Upper lobe of right lung (tissue), 1 donor: ENCODE measurements around the gene PRKCA. TPM values are rescaled to one million over a fixed set of nuclear protein-coding genes. Genes with fewer than 3 reads are reported as not detected.

ENCODE experiments used
- ATAC-seq: fragments of 200-7000 bp; cut with Tn5 transposase; one replicate; pipeline ENCODE4 v1.9.1; 2020; ENCODE audit warnings: mild to moderate bottlenecking, moderate library complexity
- DNase-seq: peaks from one replicate; pipeline ENCODE4 v3.0.0-alpha.2; 2020
- H3K27ac ChIP-seq: fragments of 200-600 bp; one replicate; pipeline ENCODE4 v1.8.0; 2022
- H3K27me3 ChIP-seq: fragments of 200-600 bp; one replicate; pipeline ENCODE4 v1.8.0; 2022; ENCODE audit warnings: mild to moderate bottlenecking
- H3K36me3 ChIP-seq: fragments of 200-600 bp; one replicate; pipeline ENCODE4 v1.8.0; 2022
- H3K4me1 ChIP-seq: fragments of 200-600 bp; one replicate; pipeline ENCODE4 v1.8.0; 2022
- H3K4me3 ChIP-seq: fragments of 200-600 bp; one replicate; pipeline ENCODE4 v1.8.0; 2022; ENCODE audit warnings: mild to moderate bottlenecking
- H3K9me3 ChIP-seq: fragments of 200-600 bp; one replicate; pipeline ENCODE4 v1.8.0; 2022
- CTCF ChIP-seq: fragments of 200-600 bp; IDR thresholded peaks from one replicate; pipeline ENCODE4 v1.8.0; 2022; ENCODE audit warnings: antibody characterized with exemption
- intact Hi-C: fragments of 100-400 bp; cut with DNase I; formaldehyde crosslinking; loops from one replicate; pipeline ENCODE4 v1.11.0; 2022
- total RNA-seq: library from RNA; stranded (reverse); fragmentation: NEBNext Ultra II Directional; extraction: Animal tissue kit (Norgen Biotek cat#: 25700); gene quantifications from one replicate; pipeline ENCODE4 v1.2.1, GENCODE V29; 2021
- donor health status: DM: no; HTN: yes; CAD: no; lungs with severe emphysema.

PRKCA gene
- total RNA-seq, 1 donor from 2014 or later = 43.4 TPM

- intact Hi-C loops = no loop called here
- Histone ChIP-seq H3K27ac (no peak overlapping the region), H3K4me3 (no peak overlapping the region), H3K9me3 (no peaks in the 10 kb centered on the region), H3K27me3 (no peaks in the 10 kb centered on the region), H3K4me1 (no peaks in the 10 kb centered on the region), H3K36me3 (peaks cover 3% of the 10 kb centered on the region)
- no peak for ATAC-seq
- TF ChIP-seq CTCF = no peak
- no peak for DNase-seq
These were observed 399.9 kb downstream of the PRKCA start for GRCh38 chr17:66702106-66702936.

- intact Hi-C loops = no loop called here
- no peaks in the 10 kb centered on the region for H3K27me3 ChIP-seq
- DNase-seq (no peak), ATAC-seq (no peak)
- no peaks in the 10 kb centered on the region for H3K36me3 ChIP-seq
- H3K4me1 ChIP-seq = no peaks in the 10 kb centered on the region
- H3K4me3 ChIP-seq = no peak overlapping the region
- TF ChIP-seq CTCF = no peak
- H3K9me3 ChIP-seq = no peaks in the 10 kb centered on the region
- H3K27ac ChIP-seq = no peak overlapping the region
These were observed 402.6 kb downstream of the PRKCA start for GRCh38 chr17:66704858-66705520.

GRCh38 chr17:66706851-66707450, 404.5 kb downstream of the PRKCA start:
- TF ChIP-seq CTCF = no peak
- H3K4me3 ChIP-seq = no peak overlapping the region
- intact Hi-C loops = no loop called here
- no peaks in the 10 kb centered on the region for H3K36me3 ChIP-seq
- no peaks in the 10 kb centered on the region for H3K9me3 ChIP-seq
- H3K27me3 ChIP-seq = no peaks in the 10 kb centered on the region
- ATAC-seq (no peak), DNase-seq (no peak)
- peaks cover 2% of the 10 kb centered on the region for H3K4me1 ChIP-seq
- no peak overlapping the region for H3K27ac ChIP-seq

GRCh38 chr17:66711401-66711800, 409.0 kb downstream of the PRKCA start:
- H3K9me3 ChIP-seq = no peaks in the 10 kb centered on the region
- no peak overlapping the region for H3K4me3 ChIP-seq
- no peaks in the 10 kb centered on the region for H3K27me3 ChIP-seq
- ATAC-seq (no peak), DNase-seq (no peak)
- H3K27ac ChIP-seq = no peak overlapping the region
- no peaks in the 10 kb centered on the region for H3K36me3 ChIP-seq
- peaks cover 8% of the 10 kb centered on the region for H3K4me1 ChIP-seq
- intact Hi-C loops = loop anchor here (10.0 kb wide), 1 partner anchor 193 kb away; no protein-coding TSS in a partner anchor
- no peak for TF ChIP-seq CTCF

GRCh38 chr17:66711881-66712321, 409.5 kb downstream of the PRKCA start:
- Histone ChIP-seq H3K9me3 (no peaks in the 10 kb centered on the region), H3K27ac (peak overlapping the region; percentile 58), H3K36me3 (no peaks in the 10 kb centered on the region), H3K4me1 (peaks cover 8% of the 10 kb centered on the region), H3K27me3 (no peaks in the 10 kb centered on the region), H3K4me3 (no peak overlapping the region)
- intact Hi-C loops = loop anchor here (10.0 kb wide), 1 partner anchor 193 kb away; no protein-coding TSS in a partner anchor
- peak; percentile 89 for ATAC-seq
- DNase-seq = peak; percentile 73
- no peak for TF ChIP-seq CTCF
